H1 (cell line): ENCODE data around the gene FADS2.

Experiments
- CTCF ChIP-seq, 3 experiments: IDR thresholded peaks; 1 replicate in 2 of 3; 2 replicates in 1 of 3; pipeline versions ENCODE4 v1.5.1 to v1.6.1; 2011; ENCODE audit warnings: low read length in 3 of 3, mild to moderate bottlenecking in 3 of 3, inconsistent platforms in 2 of 3, low read depth in 1 of 3, moderate library complexity in 1 of 3; ENCODE audit not compliant: insufficient read depth in 1 of 3; ENCODE audit errors: control extremely low read depth in 1 of 3
- SUZ12 ChIP-seq: fragments of 200-600 bp; sonication (generic); IDR thresholded peaks from 2 replicates; pipeline ENCODE4 v1.6.1; 2012; ENCODE audit warnings: mild to moderate bottlenecking, inconsistent platforms, low read length, moderate library complexity, mixed read lengths

GRCh38 chr11:61891331-61892084 is 63.4 kb downstream of the FADS2 start, which contains the start of gene FADS3:
- TF ChIP-seq CTCF (IDR thresholded peaks at IDR 0.05; ENCODE audit: control extremely low read depth in 1 of 3, insufficient read depth in 1 of 3, low read depth in 1 of 3, low read length in 3 of 3): no peak
- no peak for TF ChIP-seq SUZ12
